IPS-18a (cell line): ENCODE data around the gene TFAP2E.
A peak's percentile ranks its signal among the peaks of the same experiment; 100 is the strongest.

ENCODE experiments used
- H3K27ac ChIP-seq: one replicate; pipeline ENCODE4 v1.5.1; 2013; ENCODE audit warnings: low read length
- H3K27me3 ChIP-seq: one replicate; pipeline ENCODE4 v1.6.1; 2013; ENCODE audit warnings: mild to moderate bottlenecking, low read length; ENCODE audit not compliant: control insufficient read depth, insufficient read depth
- H3K36me3 ChIP-seq: one replicate; pipeline ENCODE4 v1.6.1; 2013; ENCODE audit warnings: low read depth, low read length; ENCODE audit not compliant: control insufficient read depth
- H3K4me1 ChIP-seq: one replicate; pipeline ENCODE4 v1.6.1; 2013; ENCODE audit warnings: low read depth, low read length; ENCODE audit not compliant: control insufficient read depth
- H3K4me3 ChIP-seq: one replicate; pipeline ENCODE4 v1.5.1; 2013; ENCODE audit warnings: low read length
- H3K9ac ChIP-seq: one replicate; pipeline ENCODE4 v1.6.1; 2013; ENCODE audit warnings: mild to moderate bottlenecking, low read length, moderate library complexity
- H3K9me3 ChIP-seq: one replicate; pipeline ENCODE4 v1.6.1; 2013; ENCODE audit warnings: low read depth, low read length; ENCODE audit not compliant: control insufficient read depth

Gene TFAP2E

DNA sequence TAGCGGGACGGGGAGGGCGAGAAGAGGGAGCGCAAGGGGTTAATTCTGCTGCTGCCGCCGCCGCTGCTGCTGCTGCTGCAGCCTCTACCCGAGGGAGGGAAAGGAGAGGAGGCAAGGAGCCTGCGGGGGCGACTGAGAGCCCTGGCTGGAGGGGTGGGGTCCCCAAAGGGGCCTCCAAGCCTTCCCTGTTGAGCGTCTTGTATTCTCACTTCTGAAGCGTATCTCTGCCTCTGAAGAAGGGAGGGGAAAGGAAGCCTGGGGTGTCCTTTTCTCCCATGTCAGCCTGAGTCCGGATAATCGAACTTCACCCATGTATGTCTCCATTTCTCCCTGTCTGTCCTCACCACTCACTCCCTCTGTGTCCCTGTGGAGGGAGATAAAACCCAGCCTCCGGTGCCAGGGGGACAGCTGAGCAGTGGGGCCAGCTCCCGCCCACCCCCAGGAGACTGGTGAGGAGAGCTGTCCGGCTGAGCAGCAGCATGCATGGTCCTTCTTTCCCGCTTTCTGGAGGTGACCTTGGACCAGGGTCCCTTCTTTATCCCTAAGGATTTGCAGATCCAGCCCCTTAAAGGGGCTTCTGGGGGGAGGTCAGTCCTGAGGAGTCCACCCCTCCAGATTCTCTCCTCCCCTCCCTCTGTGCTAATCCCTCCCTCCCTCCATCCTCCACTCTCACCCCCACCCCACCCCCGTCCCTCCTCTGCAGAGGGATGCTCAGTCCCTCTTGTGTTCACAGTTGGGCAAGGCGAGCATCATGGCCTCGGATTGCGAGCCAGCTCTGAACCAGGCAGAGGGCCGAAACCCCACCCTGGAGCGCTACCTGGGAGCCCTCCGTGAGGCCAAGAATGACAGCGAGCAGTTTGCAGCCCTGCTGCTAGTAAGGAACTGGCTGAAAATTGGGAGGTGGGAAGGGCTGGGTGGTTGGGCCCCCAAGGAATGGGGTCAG, 14.5 kb upstream of the TFAP2E start:
- Histone ChIP-seq H3K9ac (peak overlapping the region; percentile 86), H3K36me3 (peaks cover 30% of the 10 kb centered on the region), H3K9me3 (no peaks in the 10 kb centered on the region), H3K27ac (no peak overlapping the region), H3K4me1 (peaks cover 30% of the 10 kb centered on the region), H3K27me3 (no peaks in the 10 kb centered on the region), H3K4me3 (peak overlapping the region; percentile 93)

DNA sequence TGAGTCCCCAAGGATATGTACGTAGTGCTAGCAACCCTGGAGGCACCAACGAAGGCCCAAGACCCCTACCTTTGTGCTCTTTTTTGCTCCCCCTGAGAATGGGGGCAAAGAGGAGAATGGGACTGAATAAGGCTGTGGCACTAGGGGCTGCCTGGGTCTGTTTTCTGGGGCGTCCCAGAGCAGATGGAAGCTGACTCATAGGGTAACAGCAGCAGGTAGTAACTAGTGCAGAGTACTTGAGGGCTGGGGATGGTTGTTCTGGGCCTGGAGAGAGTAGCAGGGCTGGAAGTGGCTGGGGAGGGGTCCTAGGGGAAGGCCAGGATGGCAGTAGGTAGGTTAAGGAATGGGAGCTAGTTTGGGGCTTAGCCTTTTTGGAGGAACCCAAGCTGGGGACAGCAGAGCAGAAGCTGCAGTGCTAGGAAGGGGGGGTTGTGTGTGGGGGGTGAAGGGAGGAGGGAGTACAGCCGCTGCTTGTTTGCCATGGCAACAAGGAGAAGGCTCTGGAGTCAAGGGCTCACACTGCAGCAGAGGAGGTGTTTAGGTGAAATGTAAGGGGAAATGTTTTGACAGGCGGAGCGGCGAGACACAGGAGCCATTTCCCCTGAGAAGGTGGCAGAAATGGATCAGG, 13.7 kb upstream of the TFAP2E start:
- no peak overlapping the region for H3K27ac ChIP-seq
- H3K9me3 ChIP-seq, result no peaks in the 10 kb centered on the region
- no peak overlapping the region for H3K9ac ChIP-seq
- H3K27me3 ChIP-seq, result no peaks in the 10 kb centered on the region
- H3K36me3 ChIP-seq, result peaks cover 30% of the 10 kb centered on the region
- peaks cover 23% of the 10 kb centered on the region for H3K4me1 ChIP-seq
- H3K4me3 ChIP-seq, result no peak overlapping the region

DNA sequence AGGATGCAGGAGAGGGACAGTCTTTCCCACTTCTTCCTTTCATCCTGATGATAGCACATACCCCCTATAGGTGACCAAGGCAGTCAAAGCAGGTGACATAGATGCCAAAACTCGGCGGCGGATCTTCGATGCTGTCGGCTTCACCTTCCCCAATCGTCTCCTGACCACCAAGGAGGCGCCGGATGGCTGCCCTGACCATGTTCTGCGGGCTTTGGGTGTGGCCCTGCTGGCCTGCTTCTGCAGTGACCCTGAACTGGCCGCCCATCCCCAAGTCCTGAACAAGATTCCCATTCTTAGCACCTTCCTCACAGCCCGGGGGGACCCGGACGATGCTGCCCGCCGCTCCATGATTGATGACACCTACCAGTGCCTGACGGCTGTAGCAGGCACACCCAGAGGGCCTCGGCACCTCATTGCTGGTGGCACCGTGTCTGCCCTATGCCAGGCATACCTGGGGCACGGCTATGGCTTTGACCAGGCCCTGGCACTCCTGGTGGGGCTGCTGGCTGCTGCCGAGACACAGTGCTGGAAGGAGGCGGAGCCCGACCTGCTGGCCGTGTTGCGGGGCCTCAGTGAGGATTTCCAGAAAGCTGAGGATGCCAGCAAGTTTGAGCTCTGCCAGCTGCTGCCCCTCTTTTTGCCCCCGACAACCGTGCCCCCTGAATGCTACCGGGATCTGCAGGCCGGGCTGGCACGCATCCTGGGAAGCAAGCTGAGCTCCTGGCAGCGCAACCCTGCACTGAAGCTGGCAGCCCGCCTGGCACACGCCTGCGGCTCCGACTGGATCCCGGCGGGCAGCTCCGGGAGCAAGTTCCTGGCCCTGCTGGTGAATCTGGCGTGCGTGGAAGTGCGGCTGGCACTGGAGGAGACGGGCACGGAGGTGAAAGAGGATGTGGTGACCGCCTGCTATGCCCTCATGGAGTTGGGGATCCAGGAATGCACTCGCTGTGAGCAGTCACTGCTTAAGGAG, 12.6 kb upstream of the TFAP2E start:
- Histone ChIP-seq H3K9me3 (no peaks in the 10 kb centered on the region), H3K27ac (no peak overlapping the region), H3K36me3 (peaks cover 30% of the 10 kb centered on the region), H3K9ac (no peak overlapping the region), H3K4me3 (no peak overlapping the region), H3K27me3 (no peaks in the 10 kb centered on the region), H3K4me1 (peaks cover 16% of the 10 kb centered on the region)

DNA sequence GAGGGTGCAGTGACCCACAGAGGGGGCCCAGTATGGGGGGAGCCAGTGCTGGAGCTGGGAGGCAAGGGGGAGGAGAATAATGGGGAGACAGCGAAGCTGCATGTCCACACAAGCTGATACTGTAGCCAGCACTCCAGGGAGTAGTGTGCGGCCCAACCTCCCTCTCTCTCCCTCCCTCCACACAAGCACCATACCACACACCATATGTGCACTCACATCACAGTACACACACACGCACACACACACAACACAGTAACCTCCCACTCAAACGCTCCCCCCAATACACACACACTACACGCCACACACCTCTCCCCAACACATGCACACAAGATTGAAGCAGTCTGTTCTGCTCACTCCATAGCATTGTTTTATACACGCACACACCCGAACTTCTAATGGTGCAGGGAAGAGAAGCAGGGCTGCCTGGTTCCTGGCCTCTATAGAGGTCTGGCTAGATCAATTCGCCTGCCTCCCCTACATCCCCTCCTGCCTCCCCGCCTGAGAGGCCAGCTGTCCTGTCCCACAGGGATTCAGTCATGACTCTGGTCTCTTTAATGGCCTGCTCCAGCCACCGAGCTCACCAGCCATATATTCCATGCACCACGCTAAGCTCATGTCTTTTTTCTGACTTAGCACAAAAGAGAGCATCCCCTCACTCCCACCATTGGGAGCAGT, 11.7 kb upstream of the TFAP2E start:
- H3K9me3 ChIP-seq, result no peaks in the 10 kb centered on the region
- H3K9ac ChIP-seq, result no peak overlapping the region
- H3K27me3 ChIP-seq, result no peaks in the 10 kb centered on the region
- peaks cover 31% of the 10 kb centered on the region for H3K36me3 ChIP-seq
- no peak overlapping the region for H3K27ac ChIP-seq
- H3K4me1 ChIP-seq, result peaks cover 7% of the 10 kb centered on the region
- H3K4me3 ChIP-seq, result no peak overlapping the region

DNA sequence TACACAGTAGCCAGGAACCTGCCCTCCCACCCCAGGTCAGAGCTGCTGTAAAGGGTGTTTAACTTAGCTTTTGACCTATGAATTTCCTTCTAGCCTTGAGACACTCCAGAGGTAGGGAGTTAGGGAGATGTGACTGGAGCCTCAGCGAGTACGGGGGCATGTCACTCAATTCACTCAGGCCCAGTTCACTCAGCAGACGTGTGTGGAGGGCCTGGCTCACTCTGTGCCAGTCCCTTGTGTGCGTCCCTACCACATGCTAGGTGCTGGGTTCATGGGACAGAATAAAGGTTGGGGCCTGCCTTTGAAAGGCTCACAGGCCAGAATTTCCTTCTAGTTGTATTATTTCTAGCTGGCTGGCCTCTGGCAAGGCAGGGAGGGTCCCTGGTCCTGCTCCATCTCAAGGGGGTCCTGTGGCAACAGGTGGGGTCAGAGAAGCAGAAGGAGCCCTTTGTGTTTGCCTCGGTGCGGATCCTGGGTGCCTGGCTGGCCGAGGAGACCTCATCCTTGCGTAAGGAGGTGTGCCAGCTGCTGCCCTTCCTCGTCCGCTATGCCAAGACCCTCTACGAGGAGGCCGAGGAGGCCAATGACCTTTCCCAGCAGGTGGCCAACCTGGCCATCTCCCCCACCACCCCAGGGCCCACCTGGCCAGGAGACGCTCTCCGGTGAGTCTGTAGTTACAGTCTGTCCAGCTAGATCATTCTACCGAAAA, 11.0 kb upstream of the TFAP2E start:
- Histone ChIP-seq H3K9me3 (no peaks in the 10 kb centered on the region), H3K27me3 (no peaks in the 10 kb centered on the region), H3K27ac (no peak overlapping the region), H3K36me3 (peaks cover 34% of the 10 kb centered on the region), H3K4me1 (peaks cover 5% of the 10 kb centered on the region), H3K4me3 (no peak overlapping the region), H3K9ac (no peak overlapping the region)

DNA sequence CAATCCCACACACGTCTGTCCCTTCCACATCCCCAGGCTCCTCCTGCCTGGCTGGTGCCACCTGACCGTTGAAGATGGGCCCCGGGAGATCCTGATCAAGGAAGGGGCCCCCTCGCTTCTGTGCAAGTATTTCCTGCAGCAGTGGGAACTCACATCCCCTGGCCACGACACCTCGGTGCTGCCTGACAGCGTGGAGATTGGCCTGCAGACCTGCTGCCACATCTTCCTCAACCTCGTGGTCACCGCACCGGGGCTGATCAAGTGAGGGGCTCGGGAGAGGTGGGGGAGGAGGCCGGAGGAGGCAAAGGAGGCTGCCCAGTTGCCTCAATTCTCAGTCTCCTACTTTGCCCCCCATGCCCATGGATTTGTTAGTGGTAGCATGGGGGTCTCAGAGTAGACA, 9.9 kb upstream of the TFAP2E start:
- no peaks in the 10 kb centered on the region for H3K27me3 ChIP-seq
- peaks cover 5% of the 10 kb centered on the region for H3K4me1 ChIP-seq
- no peak overlapping the region for H3K27ac ChIP-seq
- H3K9me3 ChIP-seq, result no peaks in the 10 kb centered on the region
- peaks cover 34% of the 10 kb centered on the region for H3K36me3 ChIP-seq
- no peak overlapping the region for H3K4me3 ChIP-seq
- no peak overlapping the region for H3K9ac ChIP-seq

DNA sequence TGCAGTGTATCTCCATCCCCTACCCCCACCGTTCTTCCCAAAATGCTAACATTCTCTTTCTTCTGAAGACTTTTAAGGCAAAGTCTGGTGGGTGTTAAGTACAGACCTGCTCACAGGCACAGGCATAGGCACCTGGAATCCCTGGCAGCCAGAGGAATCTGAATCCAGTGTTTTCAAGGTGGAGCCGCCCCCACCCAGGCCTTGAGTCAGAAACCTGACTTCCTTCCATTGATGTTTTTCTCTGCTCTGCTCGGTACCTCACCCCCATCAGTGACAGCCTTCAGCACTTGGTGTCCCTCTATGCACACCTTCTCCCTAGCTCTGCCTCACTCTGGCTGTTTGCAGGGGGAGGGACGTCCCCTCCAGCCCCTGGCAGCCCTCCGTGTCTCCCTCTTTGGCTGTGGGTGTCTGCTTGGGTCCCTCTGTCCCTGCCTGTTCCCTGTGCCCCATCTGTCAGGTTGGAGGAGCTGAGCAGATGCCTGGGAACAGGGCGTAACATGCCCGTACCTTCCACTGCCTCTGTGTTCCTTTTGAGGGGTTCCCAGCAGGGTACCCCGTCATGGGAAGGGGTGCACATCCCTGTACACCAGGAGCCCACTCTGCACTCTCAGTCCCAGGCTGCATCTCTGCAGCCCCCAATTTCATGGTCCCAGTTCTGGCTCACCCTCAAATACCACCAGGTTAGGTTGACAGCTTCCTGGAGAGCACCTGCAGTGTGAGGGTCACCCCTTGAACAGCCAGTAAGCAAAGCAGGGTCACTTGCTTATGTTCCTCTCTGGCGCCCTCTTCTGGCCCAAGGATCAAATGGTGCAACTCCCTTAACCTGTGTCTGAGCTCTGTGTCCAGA, 8.9 kb upstream of the TFAP2E start:
- H3K27ac ChIP-seq, result no peak overlapping the region
- H3K9ac ChIP-seq, result no peak overlapping the region
- no peaks in the 10 kb centered on the region for H3K9me3 ChIP-seq
- H3K4me3 ChIP-seq, result no peak overlapping the region
- peaks cover 34% of the 10 kb centered on the region for H3K36me3 ChIP-seq
- H3K4me1 ChIP-seq, result no peaks in the 10 kb centered on the region
- peaks cover 4% of the 10 kb centered on the region for H3K27me3 ChIP-seq

DNA sequence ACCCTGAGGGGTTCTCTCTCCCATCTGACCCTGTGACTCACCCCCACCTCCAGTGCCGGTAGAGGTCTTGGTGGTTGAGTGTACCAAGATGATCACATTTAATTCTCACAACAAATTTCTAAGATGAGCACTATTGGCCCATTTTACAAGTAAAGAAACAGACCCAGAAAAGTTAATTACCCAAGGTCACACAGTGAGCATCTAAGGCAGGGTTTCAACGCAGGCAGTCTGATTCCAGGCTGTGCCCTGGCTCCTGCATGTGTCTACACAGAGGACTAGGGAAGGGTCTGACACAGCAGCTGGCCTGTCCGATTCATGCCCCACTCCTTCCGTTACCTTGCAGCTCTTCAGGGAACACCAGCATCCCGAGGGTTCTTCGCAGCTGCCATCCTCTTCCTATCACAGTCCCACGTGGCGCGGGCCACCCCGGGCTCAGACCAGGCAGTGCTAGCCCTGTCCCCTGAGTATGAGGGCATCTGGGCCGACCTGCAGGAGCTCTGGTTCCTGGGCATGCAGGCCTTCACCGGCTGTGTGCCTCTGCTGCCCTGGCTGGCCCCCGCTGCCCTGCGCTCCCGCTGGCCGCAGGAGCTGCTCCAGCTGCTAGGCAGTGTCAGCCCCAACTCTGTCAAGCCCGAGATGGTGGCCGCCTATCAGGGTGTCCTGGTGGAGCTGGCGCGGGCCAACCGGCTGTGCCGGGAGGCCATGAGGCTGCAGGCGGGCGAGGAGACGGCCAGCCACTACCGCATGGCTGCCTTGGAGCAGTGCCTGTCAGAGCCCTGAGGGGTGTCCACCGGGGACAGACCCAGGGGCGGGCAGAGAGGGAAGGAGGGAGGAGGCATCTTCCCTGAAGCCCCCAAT, 8.0 kb upstream of the TFAP2E start:
- no peak overlapping the region for H3K9ac ChIP-seq
- H3K27ac ChIP-seq, result no peak overlapping the region
- no peaks in the 10 kb centered on the region for H3K9me3 ChIP-seq
- H3K4me3 ChIP-seq, result no peak overlapping the region
- H3K4me1 ChIP-seq, result no peaks in the 10 kb centered on the region
- H3K27me3 ChIP-seq, result peaks cover 11% of the 10 kb centered on the region
- peaks cover 34% of the 10 kb centered on the region for H3K36me3 ChIP-seq

DNA sequence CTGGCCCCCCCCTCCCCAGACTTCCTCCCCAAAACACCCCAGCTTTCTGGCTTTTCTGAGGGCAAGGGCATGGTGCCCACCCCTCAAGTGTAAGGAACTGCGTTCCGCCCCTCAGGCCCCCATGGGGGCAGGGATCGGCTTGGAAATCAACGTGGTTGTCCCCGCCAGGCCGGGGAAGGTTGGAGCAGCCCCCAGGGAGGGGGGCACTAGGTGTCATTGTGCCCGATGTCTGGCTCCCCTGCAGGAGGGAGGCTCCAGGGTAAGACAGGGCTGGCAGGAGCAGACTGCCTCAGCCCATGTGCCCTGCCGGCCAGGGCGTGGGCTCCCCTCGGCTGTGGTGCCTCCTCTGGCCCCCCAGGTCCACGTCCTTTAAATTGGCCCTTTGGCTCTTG, 7.4 kb upstream of the TFAP2E start:
- no peaks in the 10 kb centered on the region for H3K9me3 ChIP-seq
- H3K27me3 ChIP-seq, result peaks cover 17% of the 10 kb centered on the region
- no peak overlapping the region for H3K27ac ChIP-seq
- H3K4me3 ChIP-seq, result no peak overlapping the region
- H3K4me1 ChIP-seq, result no peaks in the 10 kb centered on the region
- no peak overlapping the region for H3K9ac ChIP-seq
- peaks cover 34% of the 10 kb centered on the region for H3K36me3 ChIP-seq
